K562 (cell line): ENCODE data around the gene RFNG. TPM values are rescaled to one million over a fixed set of nuclear protein-coding genes. Genes with fewer than 3 reads are reported as not detected.

Experiments used
- ATAC-seq: fragments of 200-7000 bp; cut with Tn5 transposase; 3 replicates; pipeline ENCODE4 v1.9.1; 2020; ENCODE audit warnings: moderate library complexity
- BruUV-seq: library from RNA; stranded (reverse); fragments of 400-500 nt; replicated peaks from 2 replicates; lab custom pipeline; 2021; lab: Mats Ljungman, UMichigan
- CTCF ChIA-PET: fragments of 300-600 bp; formaldehyde crosslinking; extraction: SDS; loops from one replicate; lab custom pipeline; 2021; ENCODE audit warnings: low intra/inter-chr PET ratio; lab: Yijun Ruan, JAX
- POLR2A ChIA-PET: fragments of 300-600, 350-650 bp; sonication (Branson Sonifier 250); formaldehyde crosslinking; extraction: SDS; loops from one replicate; lab custom pipeline; 2021; ENCODE audit warnings: antibody characterized with exemption, inconsistent platforms; lab: Yijun Ruan, JAX
- DNase-seq, 4 experiments: peaks; one replicate each; pipeline versions ENCODE4 v3.0.0 to v3.0.0-alpha.2; 2011 to 2018; ENCODE audit warnings: low spot score in 3 of 4, mixed read lengths in 3 of 4; ENCODE audit errors: extremely low read depth in 1 of 4
- FAIRE-seq: peaks from 2 replicates; lab custom pipeline; 2011; peaks lifted over from hg19 to GRCh38; lab: Jason Lieb, UNC
- H2AFZ ChIP-seq: 2 replicates; pipeline ENCODE4 v1.6.0; 2011; ENCODE audit warnings: low read depth, low read length, control low read depth, inconsistent platforms
- H3K27ac ChIP-seq: fragments of 200-600 bp; 3 replicates; pipeline ENCODE4 v1.8.0; 2011; ENCODE audit warnings: low read depth, mild to moderate bottlenecking, control low read depth, inconsistent platforms, low read length, moderate library complexity, mixed read lengths; ENCODE audit errors: extremely low read depth
- H3K27me3 ChIP-seq, 2 experiments: fragments of 300-600 bp in 1 of 2; 2 replicates in 1 of 2; 3 replicates in 1 of 2; pipeline versions ENCODE4 v1.6.0 to v1.8.0; 2011; ENCODE audit warnings: inconsistent platforms in 2 of 2, low read length in 2 of 2, mild to moderate bottlenecking in 1 of 2, mixed read lengths in 1 of 2, moderate library complexity in 1 of 2; ENCODE audit not compliant: control insufficient read depth in 2 of 2, insufficient read depth in 2 of 2
- H3K36me3 ChIP-seq: fragments of 300-600 bp; 3 replicates; pipeline ENCODE4 v1.8.0; 2011; ENCODE audit warnings: mild to moderate bottlenecking, low read length, inconsistent platforms; ENCODE audit not compliant: control insufficient read depth, insufficient read depth
- H3K4me1 ChIP-seq, 2 experiments: fragments of 200-600 bp in 1 of 2; replicated peaks in 1 of 2; 2 replicates in 1 of 2; 3 replicates in 1 of 2; pipeline versions ENCODE4 v1.5.1 to v1.8.0; 2011; ENCODE audit warnings: inconsistent platforms in 2 of 2, low read length in 2 of 2, mild to moderate bottlenecking in 1 of 2, mixed read lengths in 1 of 2, moderate library complexity in 1 of 2; ENCODE audit not compliant: control insufficient read depth in 2 of 2, insufficient read depth in 2 of 2
- H3K4me2 ChIP-seq: 2 replicates; pipeline ENCODE4 v1.6.1; 2011; ENCODE audit warnings: low read length, control low read depth, inconsistent platforms, mixed read lengths; ENCODE audit not compliant: insufficient read depth
- H3K4me3 ChIP-seq: fragments of 200-600 bp; sonication (generic), shearing (Covaris generic); 2 replicates; pipeline ENCODE4 v1.5.1; 2016; ENCODE audit warnings: control low read depth, inconsistent platforms
- H3K79me2 ChIP-seq: fragments of 200-600 bp; 3 replicates; pipeline ENCODE4 v1.8.0; 2011; ENCODE audit warnings: low read length, inconsistent platforms; ENCODE audit not compliant: control insufficient read depth, insufficient read depth
- H3K9ac ChIP-seq, 2 experiments: 2 replicates each; pipeline versions ENCODE4 v1.6.0 to v1.6.1; 2011; ENCODE audit warnings: low read depth in 2 of 2, low read length in 2 of 2, control low read depth in 1 of 2, inconsistent platforms in 1 of 2, mild to moderate bottlenecking in 1 of 2, mixed read lengths in 1 of 2; ENCODE audit not compliant: insufficient read depth in 1 of 2
- H3K9me1 ChIP-seq: one replicate; pipeline ENCODE4 v1.6.0; 2011; ENCODE audit warnings: inconsistent platforms, mild to moderate bottlenecking, low read length, moderate library complexity; ENCODE audit not compliant: control insufficient read depth, insufficient read depth
- H3K9me3 ChIP-seq: replicated peaks from 2 replicates; pipeline ENCODE4 v1.5.1; 2011; ENCODE audit warnings: low read depth, low read length, inconsistent platforms; ENCODE audit not compliant: control insufficient read depth, insufficient read depth
- H4K20me1 ChIP-seq: replicated peaks from 2 replicates; pipeline ENCODE4 v1.6.1; 2011; ENCODE audit warnings: low read length, inconsistent platforms, mixed read lengths; ENCODE audit not compliant: control insufficient read depth, insufficient read depth
- ARID2 ChIP-seq: fragments of 450-650 bp; IDR thresholded peaks from 2 replicates; pipeline ENCODE4 v1.6.1; 2017; ENCODE audit warnings: antibody characterized with exemption, mild to moderate bottlenecking
- CHD2 ChIP-seq: IDR thresholded peaks from 2 replicates; pipeline ENCODE4 v1.6.1; 2011; ENCODE audit warnings: low read depth, low read length
- CTBP1 ChIP-seq: fragments of 450-650 bp; IDR thresholded peaks from 2 replicates; pipeline ENCODE4 v1.6.1; 2016; ENCODE audit warnings: borderline replicate concordance
- HDAC6 ChIP-seq: IDR thresholded peaks from 2 replicates; pipeline ENCODE4 v1.6.1; 2012; ENCODE audit warnings: low read depth, mild to moderate bottlenecking, control low read depth, inconsistent platforms, low read length, moderate library complexity
- HIVEP1 ChIP-seq: fragments of 250-450 bp; sonication (Bioruptor Pico); IDR thresholded peaks from 2 replicates; pipeline ENCODE4 v1.4.0; 2020; ENCODE audit warnings: mild to moderate bottlenecking
- MTA3 ChIP-seq: fragments of 450-650 bp; formaldehyde crosslinking; IDR thresholded peaks from 2 replicates; pipeline ENCODE4 v1.6.1; 2017; ENCODE audit warnings: mild to moderate bottlenecking, borderline replicate concordance
- PTTG1 ChIP-seq: fragments of 450-650 bp; IDR thresholded peaks from 2 replicates; pipeline ENCODE4 v1.6.1; 2016; ENCODE audit warnings: low read depth, mild to moderate bottlenecking, missing genetic modification characterization, missing compliant biosample characterization
- RBM17 ChIP-seq: fragments of 200-400 bp; formaldehyde crosslinking; IDR thresholded peaks from 2 replicates; pipeline ENCODE4 v1.6.1; 2017; ENCODE audit warnings: low read depth, mild to moderate bottlenecking, low read length, borderline replicate concordance
- SIN3A ChIP-seq, 2 experiments: fragments of 150-350 bp in 1 of 2; IDR thresholded peaks; 2 replicates each; pipeline ENCODE4 v1.6.1; 2011 to 2016; ENCODE audit warnings: borderline replicate concordance in 2 of 2, low read depth in 2 of 2, low read length in 2 of 2, mild to moderate bottlenecking in 2 of 2, moderate library complexity in 2 of 2; ENCODE audit not compliant: control insufficient read depth in 1 of 2
- SNIP1 ChIP-seq: fragments of 450-650 bp; IDR thresholded peaks from 2 replicates; pipeline ENCODE4 v1.7.1; 2017; ENCODE audit warnings: low read depth, mild to moderate bottlenecking
- TAF15 ChIP-seq: fragments of 200-400 bp; formaldehyde crosslinking; IDR thresholded peaks from 2 replicates; pipeline ENCODE4 v1.6.1; 2017; ENCODE audit warnings: mild to moderate bottlenecking, low read depth, low read length, moderate library complexity
- ZNF707 ChIP-seq: fragments of 250-450 bp; sonication (Bioruptor Pico); conservative IDR thresholded peaks from 2 replicates; pipeline ENCODE4 v1.8.0; 2022; ENCODE audit warnings: inconsistent platforms, mild to moderate bottlenecking, moderate library complexity
- WGBS: fragments of 100-300 bp; shearing (Covaris generic); methylation state at CpG from one replicate; pipeline ENCODE4 v1.1.6; 2016; ENCODE audit warnings: low coverage, mixed read lengths; ENCODE audit not compliant: insufficient coverage; ENCODE audit errors: missing lambda C conversion rate; 5-methylcytosine and 5-hydroxymethylcytosine counted together
- in situ Hi-C: fragments of 300-500 bp; cut with MboI; formaldehyde crosslinking; loops from 4 replicates; pipeline ENCODE4 v1.15.0; 2018; ENCODE audit warnings: inconsistent platforms, mixed read lengths
- intact Hi-C: fragments of 100-400 bp; cut with micrococcal nuclease; formaldehyde crosslinking; loops from 2 replicates; pipeline ENCODE4 v1.14.2; 2022
- polyA plus RNA-seq, 8 experiments: library from polyadenylated mRNA; depleted of rRNA in 4 of 8; stranded (reverse) in 5 of 8; unstranded in 3 of 8; fragments of >200 nt; fragmentation: Nextera tagmentation in 2 of 8; fragmentation: Illumina TruSeq in 1 of 8; extraction: Ambion mirVana in 2 of 8; extraction: Trizol in 1 of 8; gene quantifications; 2 replicates each; pipeline versions ENCODE4 v1.2.1 to v1.2.3, GENCODE V29; 2011 to 2014; ENCODE audit warnings: inconsistent platforms in 1 of 8, missing spikeins in 1 of 8
- total RNA-seq, 7 experiments: library from RNA; depleted of rRNA in 6 of 7; stranded (reverse); fragments of >200 nt in 6 of 7; fragmentation: Illumina TruSeq in 2 of 7; extraction: Trizol in 2 of 7; gene quantifications; 2 replicates each; pipeline versions ENCODE4 v1.2.1 to v1.2.3, GENCODE V29; 2011 to 2021; ENCODE audit warnings: low replicate concordance in 1 of 7
- TF ChIP-seq, protein P1 (sequence below), 3 experiments: fragments of 200-800 bp in 1 of 3; sonication (Bioruptor generic) in 1 of 3; sonication (generic) in 1 of 3; formaldehyde crosslinking in 1 of 3; IDR thresholded peaks; 2 replicates each; pipeline versions ENCODE4 v1.6.1 to v1.8.0; 2016 to 2022; ENCODE audit warnings: mild to moderate bottlenecking in 2 of 3, missing compliant biosample characterization in 2 of 3, missing genetic modification characterization in 2 of 3, missing genetic modification reagents in 1 of 3
- TF ChIP-seq, protein P2 (sequence below): IDR thresholded peaks from 2 replicates; pipeline ENCODE4 v1.6.1; 2012; ENCODE audit warnings: low read depth, low read length, improper control_type of control experiment, borderline replicate concordance
- TF ChIP-seq, protein P3 (sequence below), 2 experiments: fragments of 450-650 bp; conservative IDR thresholded peaks; 2 replicates each; pipeline ENCODE4 v1.6.1; 2017; ENCODE audit warnings: mild to moderate bottlenecking in 2 of 2, moderate library complexity in 2 of 2

Gene RFNG
- total and polyA plus RNA-seq, 9 of the 15 experiments (the other 6 are each of a cell fraction or from before 2014, with no cell fraction given), result 0.32 to 32.8 (median 9.5) TPM

DNA sequence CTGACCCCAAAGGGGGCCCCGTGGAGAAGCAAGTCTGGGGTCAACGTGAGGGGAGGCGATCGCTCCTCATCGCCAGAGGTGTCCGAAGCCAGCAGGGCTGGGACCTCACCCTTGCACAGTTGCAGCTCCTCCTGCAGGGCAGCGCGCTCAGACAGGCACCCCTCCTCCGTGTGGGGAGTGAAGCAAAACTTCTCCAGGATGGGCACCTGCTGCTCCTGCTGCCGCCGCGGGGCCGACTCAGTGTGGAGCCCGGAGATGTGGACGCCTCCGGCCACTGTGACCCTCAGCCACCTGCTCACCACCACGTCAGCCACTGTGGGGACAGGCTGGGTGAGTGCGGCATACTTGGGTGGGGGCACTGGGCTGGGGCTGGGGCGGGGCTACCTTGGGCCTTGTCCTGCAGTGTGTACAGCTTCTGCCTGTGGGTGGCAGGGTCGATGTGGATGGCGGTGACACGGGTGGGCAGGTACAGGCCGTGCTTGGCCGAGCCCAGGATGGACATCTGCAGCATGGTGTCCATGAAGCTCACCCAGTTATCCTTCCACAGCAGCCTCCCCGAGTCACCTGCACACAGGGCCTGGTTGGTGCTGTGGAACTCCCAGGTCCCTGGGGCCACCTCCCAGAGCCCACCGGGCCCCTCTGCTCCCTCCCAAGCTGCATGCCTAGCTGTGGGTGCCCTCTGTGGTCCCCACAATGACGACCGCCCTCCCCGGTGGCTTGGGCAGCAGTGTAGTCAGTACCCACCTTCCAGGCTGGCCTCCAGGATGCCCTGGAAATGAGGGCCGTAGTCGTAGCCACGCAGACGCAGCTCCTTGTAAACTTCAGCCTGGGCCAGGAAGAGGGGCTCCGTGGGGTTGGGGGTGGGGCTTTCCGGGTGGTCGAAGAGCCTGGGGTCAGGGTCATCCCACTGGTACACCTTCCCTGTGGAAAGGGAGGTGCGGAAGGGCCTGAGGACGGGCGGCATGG lies 35.6 kb upstream of the RFNG start:
- H3K79me2 ChIP-seq, result peaks cover 24% of the 10 kb centered on the region; the same call in 2 of the 3 replicates
- in situ Hi-C loops, result no loop called here
- CTCF ChIA-PET, result no interaction called here
- H3K36me3 ChIP-seq, result peaks cover 100% of the 10 kb centered on the region; the same call in 2 of the 3 replicates
- intact Hi-C loops, result no loop called here
- H3K4me1 ChIP-seq, result peaks cover 0 to 66% of the 10 kb centered on the region in 2 experiments; a peak in 1 of 5 replicates
- peak overlapping the region in 1 of 2 experiments; percentile 45; a peak in 1 of 4 replicates for H3K9ac ChIP-seq
- no peaks in the 10 kb centered on the region for H3K9me1 ChIP-seq
- H3K27me3 ChIP-seq, result no peaks in the 10 kb centered on the region
- no peak for DNase-seq
- POLR2A ChIA-PET, result interaction anchor here (0.6 to 5.9 kb wide), 6 partner anchors 8 to 24 kb away, joined by 3 to 52 read pairs (median 4); partner anchors contain the start of gene FASN
- BruUV-seq, result no TSS peak
- no peak for FAIRE-seq
- H3K9me3 ChIP-seq, result no peaks in the 10 kb centered on the region
- H3K27ac ChIP-seq, result no peak overlapping the region
- 93% methylated on average over 26 of the region's 39 CpGs for WGBS
- no peak overlapping the region for H2AFZ ChIP-seq
- H3K4me2 ChIP-seq, result no peak overlapping the region
- H3K4me3 ChIP-seq, result no peak overlapping the region
- peaks cover 22% of the 10 kb centered on the region for H4K20me1 ChIP-seq
- no peak for ATAC-seq
- TF ChIP-seq PTTG1 (tag) (no peak), CHD2 (no peak), MTA3 (no peak), HDAC6 (no peak), TAF15 (no peak), ARID2 (no peak), RBM17 (no peak), HIVEP1 (CRISPR knock-in tag) (no peak), SIN3A (IDR thresholded peaks at IDR 0.05; ENCODE audit: borderline replicate concordance in 2 of 2, control insufficient read depth in 1 of 2, low read depth in 2 of 2, low read length in 2 of 2) (no peak; a peak in 1 of 4 replicates), CTBP1 (no peak), ZNF707 (CRISPR knock-in tag) (no peak), SNIP1 (no peak)
- TF ChIP-seq, protein P1, sequence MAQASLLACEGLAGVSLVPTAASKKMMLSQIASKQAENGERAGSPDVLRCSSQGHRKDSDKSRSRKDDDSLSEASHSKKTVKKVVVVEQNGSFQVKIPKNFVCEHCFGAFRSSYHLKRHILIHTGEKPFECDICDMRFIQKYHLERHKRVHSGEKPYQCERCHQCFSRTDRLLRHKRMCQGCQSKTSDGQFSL (CRISPR knock-in tag; IDR thresholded peaks at IDR 0.05), result no peak
- TF ChIP-seq, protein P1 (tag; IDR thresholded peaks at IDR 0.05), result no peak
- TF ChIP-seq, protein P2, sequence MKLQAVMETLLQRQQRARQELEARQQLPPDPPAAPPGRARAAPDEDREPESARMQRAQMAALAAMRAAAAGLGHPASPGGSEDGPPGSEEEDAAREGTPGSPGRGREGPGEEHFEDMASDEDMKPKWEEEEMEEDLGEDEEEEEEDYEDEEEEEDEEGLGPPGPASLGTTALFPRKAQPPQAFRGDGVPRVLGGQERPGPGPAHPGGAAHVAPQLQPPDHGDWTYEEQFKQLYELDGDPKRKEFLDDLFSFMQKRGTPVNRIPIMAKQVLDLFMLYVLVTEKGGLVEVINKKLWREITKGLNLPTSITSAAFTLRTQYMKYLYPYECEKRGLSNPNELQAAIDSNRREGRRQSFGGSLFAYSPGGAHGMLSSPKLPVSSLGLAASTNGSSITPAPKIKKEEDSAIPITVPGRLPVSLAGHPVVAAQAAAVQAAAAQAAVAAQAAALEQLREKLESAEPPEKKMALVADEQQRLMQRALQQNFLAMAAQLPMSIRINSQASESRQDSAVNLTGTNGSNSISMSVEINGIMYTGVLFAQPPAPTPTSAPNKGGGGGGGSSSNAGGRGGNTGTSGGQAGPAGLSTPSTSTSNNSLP, result no peak
- TF ChIP-seq, protein P3, sequence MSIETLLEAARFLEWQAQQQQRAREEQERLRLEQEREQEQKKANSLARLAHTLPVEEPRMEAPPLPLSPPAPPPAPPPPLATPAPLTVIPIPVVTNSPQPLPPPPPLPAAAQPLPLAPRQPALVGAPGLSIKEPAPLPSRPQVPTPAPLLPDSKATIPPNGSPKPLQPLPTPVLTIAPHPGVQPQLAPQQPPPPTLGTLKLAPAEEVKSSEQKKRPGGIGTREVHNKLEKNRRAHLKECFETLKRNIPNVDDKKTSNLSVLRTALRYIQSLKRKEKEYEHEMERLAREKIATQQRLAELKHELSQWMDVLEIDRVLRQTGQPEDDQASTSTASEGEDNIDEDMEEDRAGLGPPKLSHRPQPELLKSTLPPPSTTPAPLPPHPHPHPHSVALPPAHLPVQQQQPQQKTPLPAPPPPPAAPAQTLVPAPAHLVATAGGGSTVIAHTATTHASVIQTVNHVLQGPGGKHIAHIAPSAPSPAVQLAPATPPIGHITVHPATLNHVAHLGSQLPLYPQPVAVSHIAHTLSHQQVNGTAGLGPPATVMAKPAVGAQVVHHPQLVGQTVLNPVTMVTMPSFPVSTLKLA (conservative IDR thresholded peaks at IDR 0.05), result no peak
